GM12801 (cell line): Measurements from ENCODE around the gene CPE.

ENCODE experiments used
- TF ChIP-seq, protein P1 (sequence below): IDR thresholded peaks from one replicate; pipeline ENCODE4 v1.5.1; 2011; ENCODE audit warnings: control low read depth; ENCODE audit not compliant: insufficient read length; ENCODE audit errors: extremely low read depth

The CPE gene

DNA sequence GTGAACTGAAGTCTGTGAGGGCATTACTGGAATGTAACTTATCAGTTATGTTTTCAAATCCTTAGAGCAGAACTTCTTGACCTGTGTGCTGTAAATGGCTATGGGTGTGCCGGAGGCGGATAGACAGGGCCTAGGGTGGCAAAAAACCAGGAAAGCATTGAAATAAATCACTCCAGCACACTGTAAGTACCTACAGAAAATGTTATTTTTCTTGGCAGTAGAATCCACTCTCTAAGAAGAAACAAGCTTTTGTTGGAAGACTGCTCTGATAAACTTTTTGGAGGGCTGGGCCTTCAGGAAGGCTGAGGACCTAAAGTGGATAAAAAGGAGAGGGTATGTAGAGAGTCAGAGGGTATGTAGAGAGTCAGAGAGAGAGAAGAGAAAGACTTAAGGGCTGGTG, 14.9 kb downstream of the CPE start:
- TF ChIP-seq, protein P1, sequence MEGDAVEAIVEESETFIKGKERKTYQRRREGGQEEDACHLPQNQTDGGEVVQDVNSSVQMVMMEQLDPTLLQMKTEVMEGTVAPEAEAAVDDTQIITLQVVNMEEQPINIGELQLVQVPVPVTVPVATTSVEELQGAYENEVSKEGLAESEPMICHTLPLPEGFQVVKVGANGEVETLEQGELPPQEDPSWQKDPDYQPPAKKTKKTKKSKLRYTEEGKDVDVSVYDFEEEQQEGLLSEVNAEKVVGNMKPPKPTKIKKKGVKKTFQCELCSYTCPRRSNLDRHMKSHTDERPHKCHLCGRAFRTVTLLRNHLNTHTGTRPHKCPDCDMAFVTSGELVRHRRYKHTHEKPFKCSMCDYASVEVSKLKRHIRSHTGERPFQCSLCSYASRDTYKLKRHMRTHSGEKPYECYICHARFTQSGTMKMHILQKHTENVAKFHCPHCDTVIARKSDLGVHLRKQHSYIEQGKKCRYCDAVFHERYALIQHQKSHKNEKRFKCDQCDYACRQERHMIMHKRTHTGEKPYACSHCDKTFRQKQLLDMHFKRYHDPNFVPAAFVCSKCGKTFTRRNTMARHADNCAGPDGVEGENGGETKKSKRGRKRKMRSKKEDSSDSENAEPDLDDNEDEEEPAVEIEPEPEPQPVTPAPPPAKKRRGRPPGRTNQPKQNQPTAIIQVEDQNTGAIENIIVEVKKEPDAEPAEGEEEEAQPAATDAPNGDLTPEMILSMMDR: no peak

DNA sequence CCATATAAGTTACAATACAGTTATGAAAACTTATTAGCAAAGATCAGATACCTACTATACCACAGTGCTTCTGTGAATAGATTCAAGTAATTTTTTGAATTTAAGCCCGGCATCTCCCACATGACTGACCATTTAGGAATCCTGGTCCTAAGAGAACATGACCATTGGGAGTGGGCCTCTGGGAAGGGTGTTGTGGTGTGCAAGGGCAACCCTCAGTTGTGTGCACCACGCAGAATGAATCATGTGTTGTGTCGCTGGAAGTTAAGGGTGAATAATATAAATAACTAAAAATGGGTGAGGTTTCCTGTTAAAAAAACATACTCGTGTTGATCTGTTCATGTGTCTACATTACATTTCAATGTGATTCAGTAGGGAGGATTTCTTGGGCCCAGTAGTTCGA, 15.5 kb downstream of the CPE start:
- TF ChIP-seq, protein P1: no peak

DNA sequence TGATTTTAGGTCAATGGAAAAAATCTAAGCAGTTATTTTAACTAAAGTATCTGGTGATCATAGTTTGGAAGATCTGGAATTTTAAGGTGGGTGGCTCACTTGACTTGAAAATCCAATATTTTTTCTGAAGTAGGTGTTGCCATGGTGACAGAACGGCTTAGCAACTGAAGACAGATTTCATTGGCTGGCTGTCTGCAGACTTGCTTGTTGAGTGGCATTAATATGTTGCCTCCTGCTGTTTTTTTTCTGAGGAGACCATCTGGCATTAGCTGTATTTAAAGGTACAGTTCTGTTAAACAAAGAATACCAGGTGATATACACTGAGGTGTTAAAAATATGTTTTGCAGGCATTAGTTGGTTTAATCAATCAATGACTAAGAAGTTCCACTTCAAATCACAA, 19.8 kb downstream of the CPE start:
- TF ChIP-seq, protein P1: no peak

DNA sequence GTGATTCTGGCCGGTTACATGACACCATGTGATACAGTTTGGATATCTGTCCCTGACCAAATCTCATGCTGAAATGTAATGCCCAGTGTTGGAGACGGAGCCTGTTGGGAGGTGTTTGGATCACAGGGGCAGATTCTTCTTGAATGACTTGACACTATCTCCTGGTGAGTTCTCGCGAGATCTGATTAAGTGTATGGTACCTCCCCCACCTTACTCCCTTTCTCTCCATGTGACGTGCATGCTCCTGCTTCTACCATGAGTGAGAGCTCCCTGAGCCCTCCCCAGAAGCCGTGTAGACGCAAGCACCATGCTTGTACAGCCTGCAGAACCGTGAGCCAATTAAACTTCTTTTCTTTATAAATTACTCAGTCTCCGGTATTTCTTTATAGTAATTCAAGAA, 23.6 kb downstream of the CPE start:
- TF ChIP-seq, protein P1: no peak

DNA sequence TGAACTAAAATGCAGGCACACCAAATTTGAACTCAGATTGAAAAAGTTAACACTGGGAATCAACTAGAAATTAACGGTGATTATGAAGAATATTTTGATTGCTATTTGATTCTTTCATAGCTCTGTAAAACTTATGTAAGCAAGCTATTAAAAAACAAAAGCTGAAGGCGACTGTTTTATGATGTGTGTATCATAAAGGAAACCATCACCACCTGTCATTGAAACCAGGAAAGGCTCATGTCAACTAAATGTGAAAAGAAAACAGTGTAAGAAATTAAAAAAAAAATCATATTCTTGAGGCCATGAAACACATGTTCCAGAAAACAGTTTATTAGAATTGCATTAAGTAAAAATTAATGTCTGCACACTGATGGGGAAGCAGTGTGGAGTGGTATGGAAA, 24.2 kb downstream of the CPE start:
- TF ChIP-seq, protein P1: no peak

DNA sequence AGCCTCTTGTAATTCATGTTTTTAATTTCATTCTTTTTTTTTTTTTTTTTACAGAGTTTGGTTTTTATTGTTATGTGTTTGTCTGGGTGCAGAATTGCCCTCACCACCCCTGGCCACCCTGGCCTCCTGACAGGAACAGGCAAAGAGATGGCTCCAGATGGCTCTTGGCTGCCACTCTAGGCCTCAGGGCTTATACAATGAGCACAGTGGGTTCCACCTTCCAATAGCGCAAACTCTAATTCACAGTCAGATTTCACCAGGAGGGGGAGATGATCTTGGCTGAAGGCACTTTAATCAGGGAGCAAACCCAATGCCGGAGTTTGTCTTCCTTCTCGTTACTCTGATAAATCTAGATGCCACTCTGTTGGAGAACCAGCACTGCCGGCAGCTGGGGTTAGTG, 24.8 kb downstream of the CPE start:
- TF ChIP-seq, protein P1: no peak

DNA sequence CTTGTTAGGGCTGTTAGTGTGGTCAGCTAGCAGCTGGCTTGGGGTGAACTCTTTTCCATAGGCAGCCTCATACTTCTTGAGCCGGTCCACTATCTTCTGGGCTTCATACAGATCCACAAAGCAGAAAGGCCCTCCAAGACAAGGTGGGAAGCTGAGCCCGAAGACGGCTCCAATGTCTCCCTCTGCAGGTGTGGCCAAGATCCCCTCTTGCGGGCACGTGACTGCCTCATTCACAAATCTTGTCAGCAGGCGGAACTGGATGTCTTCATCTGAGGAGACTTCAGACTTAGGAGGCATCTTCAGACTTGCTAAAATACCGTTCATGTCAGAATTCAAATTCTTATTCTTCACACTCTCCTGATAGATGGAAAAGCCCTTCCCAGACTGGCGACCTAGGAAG, 25.3 kb downstream of the CPE start:
- TF ChIP-seq, protein P1: no peak

DNA sequence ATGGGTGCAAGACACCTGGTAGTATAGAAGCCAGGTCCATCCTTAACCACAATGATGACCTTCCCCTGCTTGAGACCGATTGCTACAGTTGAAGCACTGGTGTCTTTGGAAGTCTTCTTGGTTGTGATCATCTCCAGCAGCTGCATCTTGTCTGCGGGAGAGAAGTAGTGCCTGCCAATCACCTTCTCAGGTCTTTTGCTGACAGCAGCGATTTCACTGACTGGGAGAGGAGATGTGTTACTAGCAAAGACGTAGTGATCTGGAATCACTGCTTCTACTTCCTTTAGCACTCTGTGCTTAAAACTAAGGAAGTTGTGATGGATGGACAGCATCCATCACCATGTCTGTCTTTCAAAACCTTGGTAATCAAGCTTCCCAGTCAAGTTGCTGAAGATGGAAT, 25.9 kb downstream of the CPE start:
- TF ChIP-seq, protein P1: no peak
